PFSK-1 (cell line): ENCODE measurements around the gene RAB27B.

Experiments used
- FOXP2 ChIP-seq: optimal IDR thresholded peaks from 2 replicates; pipeline ENCODE3; 2011; ENCODE audit warnings: borderline replicate concordance, control low read depth, inconsistent platforms; ENCODE audit not compliant: insufficient read depth; ENCODE audit errors: extremely low read length, extremely low read depth
- POLR2AphosphoS5 ChIP-seq: IDR thresholded peaks from 2 replicates; pipeline ENCODE4 v1.6.1; 2012; ENCODE audit warnings: low read depth, mild to moderate bottlenecking, control low read depth, low read length, moderate library complexity
- SIN3A ChIP-seq: IDR thresholded peaks from 2 replicates; pipeline ENCODE4 v1.6.1; 2012; ENCODE audit warnings: mild to moderate bottlenecking, low read length, moderate library complexity, borderline replicate concordance; ENCODE audit not compliant: insufficient read depth
- TAF1 ChIP-seq: IDR thresholded peaks from 2 replicates; pipeline ENCODE4 v1.6.1; 2012; ENCODE audit warnings: low read length, control low read depth, borderline replicate concordance; ENCODE audit not compliant: insufficient read depth
- TF ChIP-seq, protein P1 (sequence below), 2 experiments: IDR thresholded peaks; 2 replicates each; pipeline versions ENCODE4 v1.6.1 to v1.8.0; 2011 to 2012; ENCODE audit warnings: low read depth in 2 of 2, low read length in 2 of 2, control low read depth in 1 of 2, inconsistent platforms in 1 of 2, mild to moderate bottlenecking in 1 of 2, moderate library complexity in 1 of 2; ENCODE audit not compliant: insufficient read depth in 1 of 2

The RAB27B gene

DNA sequence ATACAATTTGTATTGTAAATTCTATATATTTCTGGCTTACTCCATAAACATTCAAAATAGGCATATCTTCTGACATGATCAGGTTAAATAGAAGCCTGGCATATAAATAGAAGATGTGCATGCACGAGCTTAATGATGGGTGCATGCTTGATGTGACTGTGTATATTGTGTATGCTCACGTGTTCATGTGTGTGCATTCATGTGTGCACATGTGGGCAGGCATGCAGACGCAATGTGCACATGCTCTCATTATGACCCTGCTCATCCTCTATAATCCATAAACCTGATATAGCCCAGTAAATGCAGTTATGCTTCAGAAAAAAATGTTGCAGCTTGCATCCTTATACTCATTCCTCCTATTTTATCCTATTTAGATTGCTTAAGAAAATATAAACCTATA, 29.2 kb downstream of the RAB27B start:
- TF ChIP-seq TAF1, result no peak
- no peak for TF ChIP-seq POLR2AphosphoS5
- no peak for TF ChIP-seq SIN3A
- TF ChIP-seq FOXP2, result no peak
- TF ChIP-seq, protein P1, sequence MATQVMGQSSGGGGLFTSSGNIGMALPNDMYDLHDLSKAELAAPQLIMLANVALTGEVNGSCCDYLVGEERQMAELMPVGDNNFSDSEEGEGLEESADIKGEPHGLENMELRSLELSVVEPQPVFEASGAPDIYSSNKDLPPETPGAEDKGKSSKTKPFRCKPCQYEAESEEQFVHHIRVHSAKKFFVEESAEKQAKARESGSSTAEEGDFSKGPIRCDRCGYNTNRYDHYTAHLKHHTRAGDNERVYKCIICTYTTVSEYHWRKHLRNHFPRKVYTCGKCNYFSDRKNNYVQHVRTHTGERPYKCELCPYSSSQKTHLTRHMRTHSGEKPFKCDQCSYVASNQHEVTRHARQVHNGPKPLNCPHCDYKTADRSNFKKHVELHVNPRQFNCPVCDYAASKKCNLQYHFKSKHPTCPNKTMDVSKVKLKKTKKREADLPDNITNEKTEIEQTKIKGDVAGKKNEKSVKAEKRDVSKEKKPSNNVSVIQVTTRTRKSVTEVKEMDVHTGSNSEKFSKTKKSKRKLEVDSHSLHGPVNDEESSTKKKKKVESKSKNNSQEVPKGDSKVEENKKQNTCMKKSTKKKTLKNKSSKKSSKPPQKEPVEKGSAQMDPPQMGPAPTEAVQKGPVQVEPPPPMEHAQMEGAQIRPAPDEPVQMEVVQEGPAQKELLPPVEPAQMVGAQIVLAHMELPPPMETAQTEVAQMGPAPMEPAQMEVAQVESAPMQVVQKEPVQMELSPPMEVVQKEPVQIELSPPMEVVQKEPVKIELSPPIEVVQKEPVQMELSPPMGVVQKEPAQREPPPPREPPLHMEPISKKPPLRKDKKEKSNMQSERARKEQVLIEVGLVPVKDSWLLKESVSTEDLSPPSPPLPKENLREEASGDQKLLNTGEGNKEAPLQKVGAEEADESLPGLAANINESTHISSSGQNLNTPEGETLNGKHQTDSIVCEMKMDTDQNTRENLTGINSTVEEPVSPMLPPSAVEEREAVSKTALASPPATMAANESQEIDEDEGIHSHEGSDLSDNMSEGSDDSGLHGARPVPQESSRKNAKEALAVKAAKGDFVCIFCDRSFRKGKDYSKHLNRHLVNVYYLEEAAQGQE (IDR thresholded peaks at IDR 0.05; ENCODE audit: insufficient read depth in 1 of 2, low read depth in 2 of 2, low read length in 2 of 2), result no peak

DNA sequence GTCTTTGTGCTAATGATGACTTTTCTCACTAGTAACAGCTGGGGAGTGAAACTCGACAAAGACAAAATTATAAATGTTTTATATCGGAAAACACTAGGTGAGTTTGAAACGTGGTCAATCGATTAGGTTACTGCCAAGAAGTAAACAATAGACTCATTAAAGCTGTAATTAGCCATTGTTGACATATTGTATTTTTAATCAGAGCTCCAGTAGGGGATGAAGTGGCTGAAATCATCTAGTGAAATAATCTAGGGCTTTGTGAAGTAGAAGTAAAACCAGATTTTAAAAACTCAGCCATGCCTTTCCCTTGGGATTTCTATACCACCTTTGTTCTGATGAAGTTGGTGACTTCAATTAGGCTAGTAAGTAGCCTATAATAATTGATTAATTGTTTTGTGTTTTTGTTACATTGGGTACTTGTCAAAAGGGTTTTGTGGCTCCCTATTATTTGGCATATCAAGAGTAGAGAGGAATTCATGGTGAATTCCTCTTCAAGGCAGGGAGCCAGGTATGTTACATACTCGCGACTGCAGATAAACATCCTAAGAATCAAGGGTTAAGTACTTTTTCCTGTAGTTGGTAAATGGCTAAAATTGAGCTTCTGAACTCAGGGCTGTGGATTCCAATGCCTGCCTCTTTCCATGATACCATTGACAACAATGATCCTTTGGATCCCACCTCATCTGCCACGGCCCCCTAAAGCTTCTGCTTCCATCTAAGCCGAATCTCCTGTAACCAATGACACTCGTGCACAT, 31.6 kb downstream of the RAB27B start:
- TF ChIP-seq TAF1, result no peak
- TF ChIP-seq, protein P1 (IDR thresholded peaks at IDR 0.05; ENCODE audit: insufficient read depth in 1 of 2, low read depth in 2 of 2, low read length in 2 of 2), result no peak
- no peak for TF ChIP-seq FOXP2
- TF ChIP-seq SIN3A, result no peak
- no peak for TF ChIP-seq POLR2AphosphoS5

DNA sequence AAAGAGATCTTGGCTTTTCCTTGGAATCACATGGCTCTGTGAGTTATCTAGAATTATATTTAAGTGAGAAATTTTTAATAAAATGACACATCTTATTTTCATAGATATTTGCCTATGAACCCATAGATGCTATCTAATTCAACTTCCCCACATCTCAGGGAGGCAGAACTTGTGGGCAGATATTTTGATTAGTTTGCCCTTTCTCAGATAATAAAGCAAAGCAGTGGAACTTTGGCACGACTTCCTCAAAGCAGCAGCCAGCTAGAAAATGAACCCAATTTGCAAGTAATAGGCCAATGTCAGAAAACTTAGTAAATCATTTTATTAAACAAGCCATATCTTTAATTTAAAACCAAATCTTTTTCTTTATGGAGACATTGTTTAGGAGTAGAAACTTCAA, 32.7 kb downstream of the RAB27B start:
- TF ChIP-seq FOXP2 (no peak), POLR2AphosphoS5 (no peak), TAF1 (no peak), SIN3A (no peak)
- TF ChIP-seq, protein P1 (IDR thresholded peaks at IDR 0.05; ENCODE audit: insufficient read depth in 1 of 2, low read depth in 2 of 2, low read length in 2 of 2), result no peak

DNA sequence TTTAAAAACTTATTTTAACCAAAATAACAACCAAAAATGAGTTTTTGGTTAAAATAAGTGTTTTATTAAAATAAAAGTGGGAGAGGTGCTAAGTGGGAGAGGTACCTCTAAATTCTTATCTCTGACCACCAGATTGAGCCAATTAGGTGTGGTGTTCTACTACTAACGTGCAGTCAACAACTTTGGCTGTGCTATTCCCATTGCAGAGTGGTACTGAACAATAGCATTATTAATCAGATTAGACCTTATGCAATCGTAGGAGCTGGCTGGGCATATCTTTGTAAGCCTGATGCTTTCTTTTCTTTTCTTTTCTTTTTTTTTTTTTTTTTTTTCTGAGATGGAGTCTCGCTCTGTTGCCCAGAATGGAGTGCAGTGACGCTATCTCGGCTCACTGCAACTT, 38.9 kb downstream of the RAB27B start:
- no peak for TF ChIP-seq SIN3A
- TF ChIP-seq, protein P1 (IDR thresholded peaks at IDR 0.05; ENCODE audit: insufficient read depth in 1 of 2, low read depth in 2 of 2, low read length in 2 of 2), result no peak
- no peak for TF ChIP-seq FOXP2
- no peak for TF ChIP-seq POLR2AphosphoS5
- TF ChIP-seq TAF1, result no peak
